WTC11 (cell line): ENCODE results near the gene C11orf52. TPM values are rescaled to one million over a fixed set of nuclear protein-coding genes. Genes with fewer than 3 reads are reported as not detected.
A peak's percentile ranks its signal among the peaks of the same experiment; 100 is the strongest.

Source experiments
- ATAC-seq: fragments of 200-7000 bp; cut with Tn5 transposase; 2 replicates; pipeline ENCODE4 v1.10.0; 2021; ENCODE audit warnings: mild to moderate bottlenecking, moderate library complexity
- CTCF ChIA-PET: fragments of 300-600 bp; sonication (Branson Sonifier 250); formaldehyde crosslinking; loops from one replicate; lab custom pipeline; 2021; ENCODE audit warnings: antibody characterized with exemption; lab: Charles Lee
- POLR2A ChIA-PET: fragments of 350-600 bp; sonication (Branson Sonifier 250); formaldehyde crosslinking; loops from one replicate; lab custom pipeline; 2021; ENCODE audit warnings: antibody characterized with exemption; lab: Charles Lee
- DNase-seq: peaks from one replicate; pipeline ENCODE4 v3.0.0; 2021; ENCODE audit warnings: low spot score
- H3K27ac Mint-ChIP-seq: 2 replicates; pipeline ENCODE4 v1.8.0; 2021; ENCODE audit warnings: mixed read lengths
- H3K27me3 Mint-ChIP-seq: 2 replicates; pipeline ENCODE4 v1.8.0; 2021; ENCODE audit warnings: low read depth, mild to moderate bottlenecking, moderate library complexity, mixed read lengths
- H3K36me3 Mint-ChIP-seq: 2 replicates; pipeline ENCODE4 v1.8.0; 2021; ENCODE audit warnings: mixed read lengths
- H3K4me1 Mint-ChIP-seq: 2 replicates; pipeline ENCODE4 v1.8.0; 2022; ENCODE audit warnings: mixed read lengths
- H3K4me3 Mint-ChIP-seq: 2 replicates; pipeline ENCODE4 v1.8.0; 2021; ENCODE audit warnings: mild to moderate bottlenecking, moderate library complexity, mixed read lengths
- H3K9me3 Mint-ChIP-seq: 2 replicates; pipeline ENCODE4 v1.8.0; 2021; ENCODE audit warnings: mixed read lengths
- AFF4 ChIP-seq: sonication (generic); formaldehyde crosslinking; IDR thresholded peaks from 2 replicates; pipeline ENCODE4 v1.8.1; 2023; ENCODE audit warnings: mild to moderate bottlenecking, missing genetic modification reagents, borderline replicate concordance
- CTCF ChIP-seq: fragments of 200-600 bp; IDR thresholded peaks from 2 replicates; pipeline ENCODE4 v1.8.0; 2022; ENCODE audit warnings: antibody characterized with exemption
- E2F4 ChIP-seq: sonication (generic); formaldehyde crosslinking; IDR thresholded peaks from 2 replicates; pipeline ENCODE4 v1.8.1; 2022; ENCODE audit warnings: low read depth, mild to moderate bottlenecking, moderate library complexity, missing genetic modification reagents, borderline replicate concordance
- ERG ChIP-seq: fragments of 250-450 bp; sonication (Bioruptor Pico); IDR thresholded peaks from 2 replicates; pipeline ENCODE4 v1.8.0; 2021; ENCODE audit warnings: mild to moderate bottlenecking
- GABPB1 ChIP-seq: sonication (generic); formaldehyde crosslinking; IDR thresholded peaks from 2 replicates; pipeline ENCODE4 v1.8.1; 2023; ENCODE audit warnings: mild to moderate bottlenecking, missing genetic modification reagents
- IRF2 ChIP-seq: sonication (generic); formaldehyde crosslinking; IDR thresholded peaks from 2 replicates; pipeline ENCODE4 v1.8.0; 2022; ENCODE audit warnings: low read depth, missing genetic modification reagents, borderline replicate concordance
- NFYB ChIP-seq: sonication (generic); formaldehyde crosslinking; conservative IDR thresholded peaks from 2 replicates; pipeline ENCODE4 v1.8.0; 2022; ENCODE audit warnings: low read depth, missing genetic modification reagents
- NR1H2 ChIP-seq: sonication (generic); formaldehyde crosslinking; IDR thresholded peaks from 2 replicates; pipeline ENCODE4 v1.9.0; 2021; ENCODE audit warnings: mild to moderate bottlenecking, moderate library complexity, missing genetic modification reagents
- NR2C2 ChIP-seq: sonication (generic); formaldehyde crosslinking; IDR thresholded peaks from 2 replicates; pipeline ENCODE4 v1.8.0; 2022; ENCODE audit warnings: mild to moderate bottlenecking, missing genetic modification reagents
- NR3C1 ChIP-seq: sonication (generic); formaldehyde crosslinking; conservative IDR thresholded peaks from 2 replicates; pipeline ENCODE4 v1.8.1; 2023; ENCODE audit warnings: low read depth, mild to moderate bottlenecking, missing genetic modification reagents
- RELA ChIP-seq: sonication (generic); formaldehyde crosslinking; IDR thresholded peaks from 2 replicates; pipeline ENCODE4 v1.8.1; 2022; ENCODE audit warnings: missing genetic modification reagents, mild to moderate bottlenecking, borderline replicate concordance
- USF1 ChIP-seq: sonication (generic); formaldehyde crosslinking; IDR thresholded peaks from 2 replicates; pipeline ENCODE4 v1.8.0; 2022; ENCODE audit warnings: mild to moderate bottlenecking, missing genetic modification reagents
- ZNF416 ChIP-seq: fragments of 250-450 bp; sonication (Bioruptor Pico); IDR thresholded peaks from 2 replicates; pipeline ENCODE4 v1.9.0; 2021; ENCODE audit warnings: mild to moderate bottlenecking, inconsistent platforms
- ZSCAN18 ChIP-seq: fragments of 250-450 bp; sonication (Bioruptor Pico); IDR thresholded peaks from 2 replicates; pipeline ENCODE4 v2.1.2; 2022; ENCODE audit warnings: mild to moderate bottlenecking, moderate library complexity
- total RNA-seq: library from RNA; stranded (reverse); gene quantifications from 3 replicates; pipeline ENCODE4 v1.2.3, GENCODE V29; 2021
- TF ChIP-seq, protein P1 (sequence below): sonication (generic); formaldehyde crosslinking; IDR thresholded peaks from 2 replicates; pipeline ENCODE4 v1.8.1; 2023; ENCODE audit warnings: mild to moderate bottlenecking, missing genetic modification reagents
- TF ChIP-seq, protein P2 (sequence below): sonication (generic); formaldehyde crosslinking; IDR thresholded peaks from 2 replicates; pipeline ENCODE4 v1.8.0; 2022; ENCODE audit warnings: mild to moderate bottlenecking, missing genetic modification reagents
- TF ChIP-seq, protein P3 (sequence below): sonication (generic); formaldehyde crosslinking; IDR thresholded peaks from 2 replicates; pipeline ENCODE4 v1.8.1; 2023; ENCODE audit warnings: mild to moderate bottlenecking, missing genetic modification reagents

Gene C11orf52
- total RNA-seq, 1 experiment from 2014 or later, result 2.1 TPM

- TF ChIP-seq, protein P1, sequence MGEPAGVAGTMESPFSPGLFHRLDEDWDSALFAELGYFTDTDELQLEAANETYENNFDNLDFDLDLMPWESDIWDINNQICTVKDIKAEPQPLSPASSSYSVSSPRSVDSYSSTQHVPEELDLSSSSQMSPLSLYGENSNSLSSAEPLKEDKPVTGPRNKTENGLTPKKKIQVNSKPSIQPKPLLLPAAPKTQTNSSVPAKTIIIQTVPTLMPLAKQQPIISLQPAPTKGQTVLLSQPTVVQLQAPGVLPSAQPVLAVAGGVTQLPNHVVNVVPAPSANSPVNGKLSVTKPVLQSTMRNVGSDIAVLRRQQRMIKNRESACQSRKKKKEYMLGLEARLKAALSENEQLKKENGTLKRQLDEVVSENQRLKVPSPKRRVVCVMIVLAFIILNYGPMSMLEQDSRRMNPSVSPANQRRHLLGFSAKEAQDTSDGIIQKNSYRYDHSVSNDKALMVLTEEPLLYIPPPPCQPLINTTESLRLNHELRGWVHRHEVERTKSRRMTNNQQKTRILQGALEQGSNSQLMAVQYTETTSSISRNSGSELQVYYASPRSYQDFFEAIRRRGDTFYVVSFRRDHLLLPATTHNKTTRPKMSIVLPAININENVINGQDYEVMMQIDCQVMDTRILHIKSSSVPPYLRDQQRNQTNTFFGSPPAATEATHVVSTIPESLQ (CRISPR knock-in tag), result no peak
- TF ChIP-seq, protein P2, sequence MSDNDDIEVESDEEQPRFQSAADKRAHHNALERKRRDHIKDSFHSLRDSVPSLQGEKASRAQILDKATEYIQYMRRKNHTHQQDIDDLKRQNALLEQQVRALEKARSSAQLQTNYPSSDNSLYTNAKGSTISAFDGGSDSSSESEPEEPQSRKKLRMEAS, result peak; percentile 51; the same call in 1 of the 2 replicates
Observed at GRCh38 chr11:111918390-111919256, at the start of gene C11orf52 (continued).

DNA sequence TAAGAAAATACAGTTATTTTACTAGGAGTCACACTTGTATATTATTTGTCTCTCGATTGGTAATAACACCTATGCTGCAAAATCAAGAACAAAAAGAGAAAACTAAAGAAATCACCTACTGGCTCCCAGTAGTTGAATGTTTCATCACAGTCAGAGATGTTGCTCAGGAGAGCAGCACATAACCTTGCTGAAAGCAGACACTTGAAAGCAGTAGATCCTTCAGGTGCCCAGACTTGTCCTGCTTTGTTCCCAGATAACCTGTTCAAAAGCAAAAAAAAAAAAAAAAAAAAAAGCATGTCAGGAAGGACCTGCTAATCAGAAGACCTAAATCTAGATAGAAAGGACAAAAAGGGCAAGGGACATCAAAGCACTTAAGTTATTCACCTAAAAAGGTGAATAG, 48.6 kb upstream of the C11orf52 start:
- DNase-seq (no peak), ATAC-seq (no peak)
- peaks cover 12% of the 10 kb centered on the region for H3K4me1 Mint-ChIP-seq
- POLR2A ChIA-PET, result interaction anchor here (1.0 to 1.9 kb wide), 3 partner anchors 48 to 103 kb away, joined by 6 to 18 read pairs (median 12); partner anchors contain the start of gene C11orf52
- no peak overlapping the region for H3K27ac Mint-ChIP-seq
- H3K27me3 Mint-ChIP-seq, result no peaks in the 10 kb centered on the region; the same call in 1 of the 2 replicates
- CTCF ChIA-PET, result interaction anchor here (0.5 to 3.3 kb wide), 24 partner anchors 9 to 441 kb away, joined by 3 to 51 read pairs (median 6); partner anchors contain the start of genes DIXDC1, DLAT, PPP2R1B and SIK2
- no peak overlapping the region for H3K4me3 Mint-ChIP-seq
- no peaks in the 10 kb centered on the region for H3K9me3 Mint-ChIP-seq
- H3K36me3 Mint-ChIP-seq, result peaks cover 2% of the 10 kb centered on the region; the same call in 1 of the 2 replicates
- TF ChIP-seq NR2C2, result no peak
- TF ChIP-seq NR1H2 (CRISPR knock-in tag), result no peak
- TF ChIP-seq, protein P1 (CRISPR knock-in tag), result no peak
- TF ChIP-seq CTCF, result no peak
- no peak for TF ChIP-seq ZNF416 (CRISPR knock-in tag)
- no peak for TF ChIP-seq ERG
- TF ChIP-seq, protein P3, sequence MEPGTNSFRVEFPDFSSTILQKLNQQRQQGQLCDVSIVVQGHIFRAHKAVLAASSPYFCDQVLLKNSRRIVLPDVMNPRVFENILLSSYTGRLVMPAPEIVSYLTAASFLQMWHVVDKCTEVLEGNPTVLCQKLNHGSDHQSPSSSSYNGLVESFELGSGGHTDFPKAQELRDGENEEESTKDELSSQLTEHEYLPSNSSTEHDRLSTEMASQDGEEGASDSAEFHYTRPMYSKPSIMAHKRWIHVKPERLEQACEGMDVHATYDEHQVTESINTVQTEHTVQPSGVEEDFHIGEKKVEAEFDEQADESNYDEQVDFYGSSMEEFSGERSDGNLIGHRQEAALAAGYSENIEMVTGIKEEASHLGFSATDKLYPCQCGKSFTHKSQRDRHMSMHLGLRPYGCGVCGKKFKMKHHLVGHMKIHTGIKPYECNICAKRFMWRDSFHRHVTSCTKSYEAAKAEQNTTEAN (CRISPR knock-in tag), result no peak
- no peak for TF ChIP-seq RELA (CRISPR knock-in tag)
- TF ChIP-seq ZSCAN18, result no peak
- TF ChIP-seq NR3C1, result no peak
- no peak for TF ChIP-seq AFF4
- TF ChIP-seq E2F4 (CRISPR knock-in tag), result no peak
- TF ChIP-seq NFYB (CRISPR knock-in tag), result no peak
- no peak for TF ChIP-seq IRF2 (CRISPR knock-in tag)
- TF ChIP-seq USF1 (CRISPR knock-in tag), result no peak
- TF ChIP-seq GABPB1 (CRISPR knock-in tag), result no peak
